A549 (cell line): Measurements from ENCODE around the gene GNG12. TPM values are rescaled to one million over a fixed set of nuclear protein-coding genes. Genes with fewer than 3 reads are reported as not detected.

Experiments used
- ATAC-seq, 2 experiments: fragments of 200-7000 bp in 1 of 2; fragments of >200 bp in 1 of 2; cut with Nextera tagmentation in 1 of 2; cut with Tn5 transposase in 1 of 2; 3 replicates each; pipeline versions ENCODE4 v1.8.0 to v1.9.1; 2018 to 2020; ENCODE audit warnings: mild to moderate bottlenecking in 1 of 2, moderate library complexity in 1 of 2
- CTCF ChIA-PET: fragments of 300-600 bp; sonication (Branson Sonifier 250); formaldehyde crosslinking; extraction: SDS; loops from one replicate; lab custom pipeline; 2021; ENCODE audit warnings: antibody characterized with exemption, inconsistent platforms; lab: Yijun Ruan, JAX
- POLR2A ChIA-PET: fragments of 350-600 bp; formaldehyde crosslinking; extraction: SDS; loops from one replicate; lab custom pipeline; 2021; ENCODE audit warnings: antibody characterized with exemption, inconsistent platforms; lab: Yijun Ruan, JAX
- DNase-seq, 2 experiments: peaks; one replicate each; pipeline versions ENCODE4 v3.0.0 to v3.0.0-alpha.2; 2011 to 2016; ENCODE audit warnings: low read depth in 1 of 2, low spot score in 1 of 2
- FAIRE-seq: peaks from 2 replicates; lab custom pipeline; 2011; peaks lifted over from hg19 to GRCh38; lab: Jason Lieb, UNC
- H3K27ac ChIP-seq, 2 experiments: fragments of >200 bp; sonication (Bioruptor Twin); formaldehyde crosslinking; 3 replicates each; pipeline ENCODE4 v1.5.1; 2016 to 2017
- H3K4me1 ChIP-seq: fragments of >200 bp; sonication (Bioruptor Twin); formaldehyde crosslinking; 3 replicates; pipeline ENCODE4 v1.6.1; 2016
- H3K4me2 ChIP-seq: fragments of >200 bp; sonication (Bioruptor Twin); formaldehyde crosslinking; 3 replicates; pipeline ENCODE4 v1.6.1; 2016
- H3K4me3 ChIP-seq: fragments of >200 bp; sonication (Bioruptor Twin); formaldehyde crosslinking; 3 replicates; pipeline ENCODE4 v1.5.1; 2016
- H3K9me3 ChIP-seq: fragments of >200 bp; sonication (Bioruptor Twin); formaldehyde crosslinking; 3 replicates; pipeline ENCODE4 v1.6.1; 2016
- BHLHE40 ChIP-seq: IDR thresholded peaks from 2 replicates; pipeline ENCODE4 v1.6.1; 2012; ENCODE audit warnings: low read depth, low read length, inconsistent platforms
- CBX2 ChIP-seq: fragments of 200-600 bp; sonication (generic); IDR thresholded peaks from 2 replicates; pipeline ENCODE4 v1.6.1; 2016; ENCODE audit warnings: low read depth, mild to moderate bottlenecking, borderline replicate concordance
- CEBPB ChIP-seq, 2 experiments: fragments of >200 bp in 1 of 2; sonication (Bioruptor Twin) in 1 of 2; formaldehyde crosslinking in 1 of 2; IDR thresholded peaks; 2 replicates each; pipeline ENCODE4 v1.6.1; 2012 to 2016
- CHD2 ChIP-seq: fragments of 150-350 bp; IDR thresholded peaks from 2 replicates; pipeline ENCODE4 v1.6.1; 2014; ENCODE audit warnings: low read length; ENCODE audit not compliant: partially characterized antibody
- EHF ChIP-seq: fragments of 250-450 bp; sonication (Bioruptor Pico); IDR thresholded peaks from 2 replicates; pipeline ENCODE4 v1.5.0; 2020; ENCODE audit warnings: mild to moderate bottlenecking
- EHMT2 ChIP-seq: fragments of 200-600 bp; sonication (generic); IDR thresholded peaks from 2 replicates; pipeline ENCODE4 v1.6.1; 2016; ENCODE audit warnings: antibody characterized with exemption, low read depth, mild to moderate bottlenecking, moderate library complexity
- ESRRA ChIP-seq: fragments of 150-350 bp; IDR thresholded peaks from 2 replicates; pipeline ENCODE4 v1.6.1; 2014; ENCODE audit warnings: mild to moderate bottlenecking, low read length, borderline replicate concordance
- FOSL2 ChIP-seq, 2 experiments: fragments of 450-650 bp in 1 of 2; fragments of >200 bp in 1 of 2; sonication (Bioruptor Twin) in 1 of 2; formaldehyde crosslinking; IDR thresholded peaks; 2 replicates each; pipeline versions ENCODE4 v1.5.0 to v1.6.1; 2016 to 2020; ENCODE audit warnings: mild to moderate bottlenecking in 1 of 2, moderate library complexity in 1 of 2
- FOXS1 ChIP-seq: fragments of 250-450 bp; sonication (Bioruptor Pico); IDR thresholded peaks from 2 replicates; pipeline ENCODE4 v1.5.0; 2020; ENCODE audit warnings: mild to moderate bottlenecking, moderate library complexity
- HDAC2 ChIP-seq: fragments of 200-600 bp; sonication (generic); IDR thresholded peaks from 2 replicates; pipeline ENCODE4 v1.6.1; 2016
- HEYL ChIP-seq: fragments of 250-450 bp; sonication (Bioruptor Pico); IDR thresholded peaks from 2 replicates; pipeline ENCODE4 v1.8.0; 2021; ENCODE audit warnings: mild to moderate bottlenecking, moderate library complexity
- HOXB13 ChIP-seq: fragments of 250-450 bp; sonication (Bioruptor Pico); IDR thresholded peaks from 2 replicates; pipeline ENCODE4 v1.5.0; 2020; ENCODE audit warnings: low read depth, mild to moderate bottlenecking, moderate library complexity
- HOXB5 ChIP-seq: fragments of 250-450 bp; sonication (Bioruptor Pico); IDR thresholded peaks from 2 replicates; pipeline ENCODE4 v1.5.0; 2020; ENCODE audit warnings: mild to moderate bottlenecking, moderate library complexity
- JUNB ChIP-seq: fragments of >200 bp; sonication (Bioruptor Twin); formaldehyde crosslinking; IDR thresholded peaks from 2 replicates; pipeline ENCODE4 v1.6.1; 2016
- KDM1A ChIP-seq: fragments of 200-600 bp; sonication (generic); IDR thresholded peaks from 2 replicates; pipeline ENCODE4 v1.6.1; 2016; ENCODE audit warnings: low read depth, mild to moderate bottlenecking
- KDM5A ChIP-seq: fragments of 200-600 bp; sonication (generic); IDR thresholded peaks from 2 replicates; pipeline ENCODE4 v1.6.1; 2016; ENCODE audit warnings: antibody characterized with exemption, mild to moderate bottlenecking
- MYC ChIP-seq: IDR thresholded peaks from 2 replicates; pipeline ENCODE4 v1.6.1; 2012; ENCODE audit warnings: mild to moderate bottlenecking, inconsistent platforms, low read length, improper control_type of control experiment, borderline replicate concordance
- NPAS2 ChIP-seq: fragments of 250-450 bp; sonication (Bioruptor Pico); IDR thresholded peaks from 2 replicates; pipeline ENCODE4 v1.8.0; 2022; ENCODE audit warnings: mild to moderate bottlenecking, moderate library complexity, borderline replicate concordance
- NR3C1 ChIP-seq: fragments of >200 bp; sonication (Bioruptor Twin); formaldehyde crosslinking; IDR thresholded peaks from 3 replicates; pipeline ENCODE4 v1.6.1; 2017
- PHF8 ChIP-seq: fragments of 200-600 bp; sonication (generic); IDR thresholded peaks from 2 replicates; pipeline ENCODE4 v1.6.1; 2016; ENCODE audit warnings: low read depth, mild to moderate bottlenecking, antibody characterized with exemption, moderate library complexity, borderline replicate concordance
- POLR2A ChIP-seq: IDR thresholded peaks from 2 replicates; pipeline ENCODE4 v1.6.1; 2012; ENCODE audit warnings: mild to moderate bottlenecking, low read length
- RAD21 ChIP-seq, 2 experiments: fragments of >200 bp in 1 of 2; sonication (Bioruptor Twin) in 1 of 2; formaldehyde crosslinking in 1 of 2; IDR thresholded peaks in 1 of 2; conservative IDR thresholded peaks in 1 of 2; 2 replicates in 1 of 2; 3 replicates in 1 of 2; pipeline ENCODE4 v1.6.1; 2012 to 2018; ENCODE audit warnings: inconsistent platforms in 1 of 2
- RARB ChIP-seq: fragments of 250-450 bp; sonication (Bioruptor Pico); IDR thresholded peaks from 2 replicates; pipeline ENCODE4 v1.8.0; 2021; ENCODE audit warnings: mild to moderate bottlenecking, moderate library complexity
- RNF2 ChIP-seq: fragments of 200-600 bp; sonication (generic); IDR thresholded peaks from 2 replicates; pipeline ENCODE4 v1.6.1; 2016; ENCODE audit warnings: low read depth, mild to moderate bottlenecking, antibody characterized with exemption, moderate library complexity, borderline replicate concordance
- SMC3 ChIP-seq: fragments of >200 bp; sonication (Bioruptor Twin); formaldehyde crosslinking; IDR thresholded peaks from 3 replicates; pipeline ENCODE4 v1.6.1; 2018; ENCODE audit warnings: inconsistent platforms
- TFCP2L1 ChIP-seq: fragments of 250-450 bp; sonication (Bioruptor Pico); IDR thresholded peaks from 2 replicates; pipeline ENCODE4 v1.5.0; 2021; ENCODE audit warnings: mild to moderate bottlenecking
- ZNF302 ChIP-seq: fragments of 250-450 bp; sonication (Bioruptor Pico); IDR thresholded peaks from 2 replicates; pipeline ENCODE4 v1.9.0; 2021; ENCODE audit warnings: inconsistent platforms, mild to moderate bottlenecking, moderate library complexity
- ZSCAN20 ChIP-seq: fragments of 250-450 bp; sonication (Bioruptor Pico); IDR thresholded peaks from 2 replicates; pipeline ENCODE4 v1.8.0; 2022; ENCODE audit warnings: mild to moderate bottlenecking, moderate library complexity
- WGBS: methylation state at CpG from one replicate; pipeline ENCODE4 v1.1.6; 2017; ENCODE audit errors: missing lambda C conversion rate; 5-methylcytosine and 5-hydroxymethylcytosine counted together
- polyA plus RNA-seq, 4 experiments: library from polyadenylated mRNA; depleted of rRNA in 3 of 4; stranded (reverse); fragments of >200 nt; fragmentation: RNase III in 1 of 4; extraction: RNeasy Plus Mini Kit Qiagen cat#74134 plus additional on column Dnase treatment in 1 of 4; gene quantifications; 2 replicates in 3 of 4; 3 replicates in 1 of 4; pipeline ENCODE4 v1.2.3, GENCODE V29; 2011 to 2017
- TF ChIP-seq, protein P1 (sequence below): IDR thresholded peaks from 2 replicates; pipeline ENCODE4 v1.6.1; 2012
- TF ChIP-seq, protein P2 (sequence below): fragments of >200 bp; sonication (Bioruptor Twin); formaldehyde crosslinking; IDR thresholded peaks from 3 replicates; pipeline ENCODE4 v1.5.1; 2016
- TF ChIP-seq, protein P3 (sequence below): fragments of 450-650 bp; IDR thresholded peaks from 2 replicates; pipeline ENCODE4 v1.6.1; 2014; ENCODE audit warnings: antibody characterized with exemption
- TF ChIP-seq, protein P4 (sequence below): fragments of 150-350 bp; IDR thresholded peaks from 2 replicates; pipeline ENCODE4 v1.6.1; 2014; ENCODE audit warnings: low read depth, mild to moderate bottlenecking, low read length

The GNG12 gene
- polyA plus RNA-seq, 2 of the 4 experiments (the other 2 are of a cell fraction), result 91.8 to 132 TPM

DNA sequence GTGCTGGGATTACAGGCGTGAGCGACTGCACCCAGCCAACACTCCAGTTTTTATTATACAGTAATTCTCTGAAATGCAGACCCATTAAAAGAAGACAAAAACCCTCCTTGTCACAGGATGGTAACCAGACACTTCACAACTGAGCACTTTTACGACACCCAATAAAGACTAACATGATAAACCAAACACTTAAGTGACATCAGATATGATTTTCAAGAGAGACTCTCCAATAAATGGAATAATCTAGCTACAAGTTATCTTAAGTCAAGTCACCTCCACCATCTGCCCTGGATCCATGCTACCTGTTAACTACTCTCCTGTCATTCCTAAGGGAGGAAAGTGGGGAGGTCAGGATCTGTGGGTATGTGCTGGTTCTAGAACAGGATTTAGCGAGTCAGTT lies 5.6 kb downstream of the GNG12 start:
- POLR2A ChIA-PET, result no interaction called here

GRCh38 chr1:67825591-67825990 lies 7.7 kb downstream of the GNG12 start:
- POLR2A ChIA-PET, result no interaction called here
- ATAC-seq (peak in 1 of 2 experiments; percentile 42; a peak in 2 of 6 replicates), FAIRE-seq (no peak), DNase-seq (no peak)
- H3K9me3 ChIP-seq, result no peaks in the 10 kb centered on the region
- WGBS, result 71% methylated on average over 4 of the region's 4 CpGs
- H3K27ac ChIP-seq, result 0 out of 6 replicates have a peak overlapping the region, but pooled peaks of 1 of the 2 experiments have one; percentile 31
- peaks cover 37% of the 10 kb centered on the region for H3K4me1 ChIP-seq
- TF ChIP-seq CEBPB (IDR thresholded peaks at IDR 0.05), result 0 out of 4 replicates have a peak, but pooled peaks of 1 of the 2 experiments have one; percentile 26
- TF ChIP-seq EHMT2, result no peak
- CTCF ChIA-PET, result no interaction called here
- no peak overlapping the region for H3K4me3 ChIP-seq
- no peak overlapping the region for H3K4me2 ChIP-seq

More for the DNA sequence above, 5.6 kb downstream of the GNG12 start:
- FAIRE-seq (no peak), ATAC-seq (no peak), DNase-seq (no peak)
- Histone ChIP-seq H3K9me3 (no peaks in the 10 kb centered on the region), H3K4me3 (no peak overlapping the region), H3K27ac (no peak overlapping the region), H3K4me2 (no peak overlapping the region), H3K4me1 (peaks cover 42% of the 10 kb centered on the region)
- TF ChIP-seq PHF8 (no peak), FOSL2 (IDR thresholded peaks at IDR 0.05) (no peak), FOSL2 (CRISPR knock-in tag; IDR thresholded peaks at IDR 0.05) (no peak), RARB (CRISPR knock-in tag) (no peak), CBX2 (no peak), MYC (no peak), KDM5A (no peak), CHD2 (no peak), POLR2A (no peak), HEYL (CRISPR knock-in tag) (no peak), RNF2 (no peak), RAD21 (conservative IDR thresholded peaks at IDR 0.05 in 1 of 2, IDR thresholded peaks at IDR 0.05 in 1 of 2) (no peak), ESRRA (no peak), FOXS1 (CRISPR knock-in tag) (no peak), HOXB13 (CRISPR knock-in tag) (no peak), JUNB (no peak), NR3C1 (no peak), HOXB5 (CRISPR knock-in tag) (no peak)
- TF ChIP-seq, protein P1, sequence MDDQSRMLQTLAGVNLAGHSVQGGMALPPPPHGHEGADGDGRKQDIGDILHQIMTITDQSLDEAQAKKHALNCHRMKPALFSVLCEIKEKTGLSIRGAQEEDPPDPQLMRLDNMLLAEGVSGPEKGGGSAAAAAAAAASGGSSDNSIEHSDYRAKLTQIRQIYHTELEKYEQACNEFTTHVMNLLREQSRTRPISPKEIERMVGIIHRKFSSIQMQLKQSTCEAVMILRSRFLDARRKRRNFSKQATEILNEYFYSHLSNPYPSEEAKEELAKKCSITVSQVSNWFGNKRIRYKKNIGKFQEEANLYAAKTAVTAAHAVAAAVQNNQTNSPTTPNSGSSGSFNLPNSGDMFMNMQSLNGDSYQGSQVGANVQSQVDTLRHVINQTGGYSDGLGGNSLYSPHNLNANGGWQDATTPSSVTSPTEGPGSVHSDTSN, result no peak
- TF ChIP-seq, protein P2, sequence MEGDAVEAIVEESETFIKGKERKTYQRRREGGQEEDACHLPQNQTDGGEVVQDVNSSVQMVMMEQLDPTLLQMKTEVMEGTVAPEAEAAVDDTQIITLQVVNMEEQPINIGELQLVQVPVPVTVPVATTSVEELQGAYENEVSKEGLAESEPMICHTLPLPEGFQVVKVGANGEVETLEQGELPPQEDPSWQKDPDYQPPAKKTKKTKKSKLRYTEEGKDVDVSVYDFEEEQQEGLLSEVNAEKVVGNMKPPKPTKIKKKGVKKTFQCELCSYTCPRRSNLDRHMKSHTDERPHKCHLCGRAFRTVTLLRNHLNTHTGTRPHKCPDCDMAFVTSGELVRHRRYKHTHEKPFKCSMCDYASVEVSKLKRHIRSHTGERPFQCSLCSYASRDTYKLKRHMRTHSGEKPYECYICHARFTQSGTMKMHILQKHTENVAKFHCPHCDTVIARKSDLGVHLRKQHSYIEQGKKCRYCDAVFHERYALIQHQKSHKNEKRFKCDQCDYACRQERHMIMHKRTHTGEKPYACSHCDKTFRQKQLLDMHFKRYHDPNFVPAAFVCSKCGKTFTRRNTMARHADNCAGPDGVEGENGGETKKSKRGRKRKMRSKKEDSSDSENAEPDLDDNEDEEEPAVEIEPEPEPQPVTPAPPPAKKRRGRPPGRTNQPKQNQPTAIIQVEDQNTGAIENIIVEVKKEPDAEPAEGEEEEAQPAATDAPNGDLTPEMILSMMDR, result no peak
- WGBS, result 96% methylated on average over 4 of the region's 4 CpGs
- CTCF ChIA-PET, result interaction anchor here (1.1 to 1.7 kb wide), 4 partner anchors 11 to 68 kb away, joined by 4 to 8 read pairs (median 4); no protein-coding TSS in a partner anchor

DNA sequence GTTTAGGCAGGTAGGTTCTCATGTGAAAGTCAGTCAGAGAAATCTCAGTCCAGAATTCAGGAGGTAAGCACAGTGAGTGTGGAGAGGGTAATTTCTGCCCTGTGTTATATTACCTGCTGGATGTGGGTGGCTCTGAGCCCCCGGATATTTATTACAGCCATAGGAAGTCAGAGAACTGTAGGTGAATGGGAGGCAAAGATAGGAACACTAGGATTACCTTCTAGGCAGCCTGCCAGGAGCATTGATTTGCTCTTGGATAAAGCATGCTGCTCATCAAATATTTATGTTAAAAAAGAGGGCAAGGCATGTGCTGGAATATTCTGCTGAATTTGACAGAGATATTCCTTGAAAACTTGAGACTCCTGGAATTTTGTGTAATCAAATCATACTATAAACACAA lies 8.5 kb downstream of the GNG12 start:
- H3K4me2 ChIP-seq, result peak overlapping the region; percentile 9; the same call in 1 of the 3 replicates
- CTCF ChIA-PET, result interaction anchor here (0.8 kb wide), 1 partner anchor 65 kb away, joined by 5 read pairs; no protein-coding TSS in a partner anchor
- FAIRE-seq (no peak), DNase-seq (no peak), ATAC-seq (no peak)
- peaks cover 36% of the 10 kb centered on the region for H3K4me1 ChIP-seq
- no peak overlapping the region for H3K27ac ChIP-seq
- no peak overlapping the region for H3K4me3 ChIP-seq
- POLR2A ChIA-PET, result no interaction called here
- no peaks in the 10 kb centered on the region for H3K9me3 ChIP-seq
- WGBS, result 81% methylated on average over 1 of the region's 1 CpG
- TF ChIP-seq HOXB13 (CRISPR knock-in tag), result no peak
- no peak for TF ChIP-seq SMC3
- no peak for TF ChIP-seq NPAS2 (CRISPR knock-in tag)
- TF ChIP-seq, protein P3, sequence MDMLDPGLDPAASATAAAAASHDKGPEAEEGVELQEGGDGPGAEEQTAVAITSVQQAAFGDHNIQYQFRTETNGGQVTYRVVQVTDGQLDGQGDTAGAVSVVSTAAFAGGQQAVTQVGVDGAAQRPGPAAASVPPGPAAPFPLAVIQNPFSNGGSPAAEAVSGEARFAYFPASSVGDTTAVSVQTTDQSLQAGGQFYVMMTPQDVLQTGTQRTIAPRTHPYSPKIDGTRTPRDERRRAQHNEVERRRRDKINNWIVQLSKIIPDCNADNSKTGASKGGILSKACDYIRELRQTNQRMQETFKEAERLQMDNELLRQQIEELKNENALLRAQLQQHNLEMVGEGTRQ, result no peak
- TF ChIP-seq EHF, result no peak
- TF ChIP-seq BHLHE40, result no peak
- no peak for TF ChIP-seq KDM5A
- no peak for TF ChIP-seq ZNF302
- TF ChIP-seq ZSCAN20 (CRISPR knock-in tag), result no peak
- TF ChIP-seq HEYL (CRISPR knock-in tag), result no peak
- no peak for TF ChIP-seq KDM1A
- TF ChIP-seq, protein P4, sequence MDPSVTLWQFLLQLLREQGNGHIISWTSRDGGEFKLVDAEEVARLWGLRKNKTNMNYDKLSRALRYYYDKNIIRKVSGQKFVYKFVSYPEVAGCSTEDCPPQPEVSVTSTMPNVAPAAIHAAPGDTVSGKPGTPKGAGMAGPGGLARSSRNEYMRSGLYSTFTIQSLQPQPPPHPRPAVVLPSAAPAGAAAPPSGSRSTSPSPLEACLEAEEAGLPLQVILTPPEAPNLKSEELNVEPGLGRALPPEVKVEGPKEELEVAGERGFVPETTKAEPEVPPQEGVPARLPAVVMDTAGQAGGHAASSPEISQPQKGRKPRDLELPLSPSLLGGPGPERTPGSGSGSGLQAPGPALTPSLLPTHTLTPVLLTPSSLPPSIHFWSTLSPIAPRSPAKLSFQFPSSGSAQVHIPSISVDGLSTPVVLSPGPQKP, result no peak
- TF ChIP-seq HDAC2, result no peak
- TF ChIP-seq TFCP2L1 (CRISPR knock-in tag), result no peak
